Measurements from ENCODE around the gene KCTD21.
"Not testable (repeated sequence)": the region's sequence is repeated elsewhere in the genome, so short reads cannot be mapped to it uniquely, and the experiment has no call there.

KCTD21 gene

GRCh38 chr11:78188286-78189173 lies at the start of gene KCTD21, which contains the start of gene USP35:
KCTD21 (minus strand) TSS chr11:78188626; CDS start chr11:78174554, 14,072 bp downstream.
USP35 (plus strand) TSS chr11:78188919; CDS start chr11:78196246, 7,327 bp downstream.
- peak; percentile 92 to 93 for DNase-seq

- no peak for DNase-seq
Observed at GRCh38 chr11:78237293-78238046, 49.0 kb upstream of the KCTD21 start.

GRCh38 chr11:78234006-78234405 lies 45.6 kb upstream of the KCTD21 start:
- DNase-seq, result no peak

- not testable (repeated sequence) for DNase-seq
Observed at GRCh38 chr11:78233046-78233445, 44.6 kb upstream of the KCTD21 start.

GRCh38 chr11:78231962-78232501 lies 43.6 kb upstream of the KCTD21 start:
- no peak for DNase-seq

GRCh38 chr11:78230161-78230877 lies 41.9 kb upstream of the KCTD21 start:
- no peak for DNase-seq

GRCh38 chr11:78229106-78229505 lies 40.7 kb upstream of the KCTD21 start:
- no peak for DNase-seq

- peak; percentile 23 to 38 for DNase-seq
Observed at GRCh38 chr11:78228467-78228866, 40.0 kb upstream of the KCTD21 start.

GRCh38 chr11:78227921-78228320 lies 39.5 kb upstream of the KCTD21 start:
- no peak for DNase-seq

GRCh38 chr11:78226684-78227680 lies 38.6 kb upstream of the KCTD21 start:
- no peak for DNase-seq

- DNase-seq, result no peak
Observed at GRCh38 chr11:78224906-78225420, 36.5 kb upstream of the KCTD21 start.

GRCh38 chr11:78224506-78224905 lies 36.1 kb upstream of the KCTD21 start:
- no peak for DNase-seq

- DNase-seq, result no peak
Observed at GRCh38 chr11:78223320-78223954, 35.0 kb upstream of the KCTD21 start.

- not testable (repeated sequence) for DNase-seq
Observed at GRCh38 chr11:78222726-78223125, 34.3 kb upstream of the KCTD21 start.

GRCh38 chr11:78221396-78222315 lies 33.2 kb upstream of the KCTD21 start:
- no peak for DNase-seq

- DNase-seq, result no peak
Observed at GRCh38 chr11:78220218-78221157, 32.1 kb upstream of the KCTD21 start.

- DNase-seq, result no peak
Observed at GRCh38 chr11:78219493-78220217, 31.2 kb upstream of the KCTD21 start.
